Measurements from ENCODE around the gene IGSF3.
A peak's percentile ranks its signal among the peaks of the same experiment; 100 is the strongest.

Gene IGSF3

GRCh38 chr1:116553386-116554115 lies 114.0 kb downstream of the IGSF3 start:
- no peak for TF ChIP-seq CTCF (conservative IDR thresholded peaks at IDR 0.05; ENCODE audit: low read depth)
- peak overlapping the region; percentile 45; the same call in 1 of the 2 replicates for H3K27ac ChIP-seq
- POLR2A ChIA-PET (ENCODE audit: low non-redundant PET): no interaction called here
- DNase-seq (ENCODE audit: low spot score): peak; percentile 65
- CTCF ChIA-PET: no interaction called here

DNA sequence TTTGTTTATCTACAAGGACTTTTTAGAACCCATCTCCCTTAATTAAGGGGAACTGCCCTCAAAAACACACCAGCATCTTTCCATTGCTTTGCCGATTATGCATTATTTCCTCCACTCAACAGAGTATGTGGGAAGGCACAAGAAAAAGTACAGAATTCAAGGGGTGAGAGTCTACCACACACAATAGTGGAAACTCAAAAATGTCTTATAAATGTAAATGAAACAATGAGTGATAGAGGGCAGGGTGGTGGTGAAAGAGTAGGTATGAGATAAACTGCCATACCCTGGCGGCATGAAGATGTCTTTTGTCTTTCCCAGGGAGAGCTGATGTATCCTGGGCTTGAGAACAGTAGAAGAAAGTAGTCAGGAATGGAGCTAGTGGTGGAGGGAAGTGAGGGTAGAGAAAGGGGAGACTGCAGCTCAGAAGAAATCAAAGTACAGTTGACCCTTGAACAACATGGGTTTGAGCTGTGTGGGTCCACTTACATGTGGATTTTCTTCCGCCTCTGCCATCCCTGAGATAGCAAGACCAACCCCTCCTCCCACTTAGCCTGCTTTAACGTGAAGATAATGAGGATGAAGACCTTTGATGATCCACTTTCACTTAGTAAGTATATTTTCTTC lies 121.1 kb downstream of the IGSF3 start:
- no peak overlapping the region for H3K27ac ChIP-seq
- no peak for DNase-seq (ENCODE audit: low spot score)
- TF ChIP-seq CTCF (conservative IDR thresholded peaks at IDR 0.05; ENCODE audit: low read depth): no peak
- ChIA-PET CTCF (no interaction called here), POLR2A (ENCODE audit: low non-redundant PET) (no interaction called here)

GRCh38 chr1:116545359-116545705 lies 122.2 kb downstream of the IGSF3 start:
- ChIA-PET POLR2A (ENCODE audit: low non-redundant PET) (no interaction called here), CTCF (no interaction called here)
- no peak for TF ChIP-seq CTCF (conservative IDR thresholded peaks at IDR 0.05; ENCODE audit: low read depth)
- no peak overlapping the region for H3K27ac ChIP-seq
- DNase-seq (ENCODE audit: low spot score): no peak

DNA sequence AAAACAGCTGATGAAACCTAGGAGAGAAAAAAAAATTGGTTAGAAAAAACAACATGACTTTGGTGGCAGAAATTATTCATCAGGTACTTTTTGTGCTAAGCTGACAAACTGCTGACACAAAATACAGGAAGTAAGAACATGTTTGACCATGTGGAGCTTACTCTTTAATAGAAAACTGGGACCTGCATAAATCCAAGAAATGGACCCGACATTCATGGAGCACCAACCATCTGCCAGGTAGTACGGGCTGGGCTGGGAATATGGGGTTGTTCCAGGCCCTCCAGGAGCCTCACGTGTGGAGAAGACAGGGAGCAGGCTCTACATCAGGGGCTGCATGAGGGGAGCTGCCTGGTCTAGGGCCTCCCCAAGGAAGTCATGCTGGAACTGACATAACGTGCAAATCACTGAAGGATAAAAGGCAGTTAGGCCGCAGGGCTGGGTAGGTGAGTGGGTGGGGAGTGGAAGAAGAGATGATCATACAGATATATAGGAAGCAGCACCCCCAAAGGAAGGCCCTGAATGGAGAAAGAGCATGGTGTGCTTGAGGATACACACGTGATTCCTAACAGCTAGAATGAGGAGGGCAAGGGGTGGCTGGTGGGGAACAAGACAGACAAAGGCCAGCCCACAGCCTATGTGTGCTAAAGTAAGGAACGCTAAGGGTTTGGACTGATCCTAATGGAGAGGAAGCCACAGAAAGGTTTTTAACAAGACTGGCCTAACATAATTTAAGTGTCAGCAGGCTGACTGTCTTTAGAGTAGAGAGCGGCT lies 122.8 kb downstream of the IGSF3 start:
- ChIA-PET POLR2A (ENCODE audit: low non-redundant PET) (no interaction called here), CTCF (interaction anchor here (0.7 kb wide), 1 partner anchor 12 kb away, joined by 4 read pairs; no protein-coding TSS in a partner anchor)
- H3K27ac ChIP-seq: peak overlapping the region; percentile 41
- no peak for DNase-seq (ENCODE audit: low spot score)
- TF ChIP-seq CTCF (conservative IDR thresholded peaks at IDR 0.05; ENCODE audit: low read depth): no peak

DNA sequence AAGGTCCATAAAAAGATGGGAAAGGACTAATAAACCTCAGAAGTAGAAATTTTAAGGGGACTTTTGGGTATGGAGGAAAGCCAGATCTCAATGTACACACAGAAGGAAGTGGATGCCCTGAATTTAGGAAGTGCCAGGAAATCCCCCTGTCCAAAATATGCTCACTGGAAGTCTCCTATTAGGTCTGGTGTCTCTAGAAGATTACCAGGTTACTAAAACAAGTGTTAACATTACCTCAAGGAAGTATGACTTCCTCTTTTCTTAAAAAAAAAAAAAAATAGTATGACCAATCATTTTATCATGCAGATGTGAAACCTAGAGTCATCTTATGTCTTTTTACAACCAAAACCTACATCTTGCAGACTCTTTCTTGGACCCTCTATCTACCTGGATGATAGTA lies 127.4 kb downstream of the IGSF3 start:
- H3K27ac ChIP-seq: no peak overlapping the region

More for the DNA sequence above, 127.4 kb downstream of the IGSF3 start:
- POLR2A ChIA-PET (ENCODE audit: low non-redundant PET): no interaction called here
- no peak for TF ChIP-seq CTCF (conservative IDR thresholded peaks at IDR 0.05; ENCODE audit: low read depth)
- no peak for DNase-seq (ENCODE audit: low spot score)
- CTCF ChIA-PET: interaction anchor here (0.6 kb wide), 1 partner anchor 621 kb away, joined by 3 read pairs; no protein-coding TSS in a partner anchor

Measured in RWPE1 (cell line).